HepG2 (cell line): ENCODE data around the gene TMBIM4. TPM values are rescaled to one million over a fixed set of nuclear protein-coding genes. Genes with fewer than 3 reads are reported as not detected.

Experiments used
- AFF4 ChIP-seq: sonication (generic); formaldehyde crosslinking; IDR thresholded peaks from 2 replicates; pipeline ENCODE4 v1.4.0; 2020; ENCODE audit warnings: missing genetic modification reagents
- HDAC1 ChIP-seq: sonication (generic); formaldehyde crosslinking; IDR thresholded peaks from 2 replicates; pipeline ENCODE4 v1.5.1; 2020; ENCODE audit warnings: mild to moderate bottlenecking, missing genetic modification reagents
- SMAD9 ChIP-seq: sonication (generic); formaldehyde crosslinking; IDR thresholded peaks from 2 replicates; pipeline ENCODE4 v1.5.1; 2020; ENCODE audit warnings: mild to moderate bottlenecking, missing genetic modification reagents
- ZFP36L1 ChIP-seq: sonication (generic); formaldehyde crosslinking; IDR thresholded peaks from 2 replicates; pipeline ENCODE4 v1.8.0; 2022; ENCODE audit warnings: mild to moderate bottlenecking, missing genetic modification reagents, moderate library complexity
- ZNF180 ChIP-seq: sonication (generic); formaldehyde crosslinking; IDR thresholded peaks from 2 replicates; pipeline ENCODE4 v1.4.0; 2020; ENCODE audit warnings: low read depth, missing genetic modification reagents, borderline replicate concordance
- ZNF253 ChIP-seq: sonication (generic); formaldehyde crosslinking; IDR thresholded peaks from 2 replicates; pipeline ENCODE4 v1.8.0; 2022; ENCODE audit warnings: mild to moderate bottlenecking, missing genetic modification reagents, borderline replicate concordance
- ZNF432 ChIP-seq: sonication (generic); formaldehyde crosslinking; IDR thresholded peaks from 2 replicates; pipeline ENCODE4 v1.5.0; 2020; ENCODE audit warnings: missing genetic modification reagents, mild to moderate bottlenecking, borderline replicate concordance
- ZNF446 ChIP-seq: sonication (generic); formaldehyde crosslinking; IDR thresholded peaks from 2 replicates; pipeline ENCODE4 v1.5.0; 2020; ENCODE audit warnings: mild to moderate bottlenecking, missing genetic modification reagents
- polyA plus RNA-seq, 8 experiments: library from polyadenylated mRNA; depleted of rRNA in 3 of 8; stranded (reverse) in 7 of 8; unstranded in 1 of 8; fragments of >200 nt; fragmentation: Illumina TruSeq in 4 of 8; extraction: Trizol in 4 of 8; gene quantifications; 2 replicates each; pipeline versions ENCODE4 v1.2.1 to v1.2.3, GENCODE V29; 2011 to 2016; ENCODE audit warnings: low read depth in 4 of 8, missing spikeins in 1 of 8, mixed read lengths in 1 of 8; ENCODE audit not compliant: insufficient read depth in 1 of 8
- total RNA-seq, 5 experiments: library from RNA; depleted of rRNA; stranded (reverse); fragments of >200 nt; fragmentation: Illumina TruSeq; extraction: Trizol; gene quantifications; 2 replicates each; pipeline ENCODE4 v1.2.3, GENCODE V29; 2016; ENCODE audit warnings: low read depth in 1 of 5
- TF ChIP-seq, protein P1 (sequence below): sonication (generic); formaldehyde crosslinking; IDR thresholded peaks from 2 replicates; pipeline ENCODE4 v1.5.0; 2020; ENCODE audit warnings: mild to moderate bottlenecking, missing genetic modification reagents
- TF ChIP-seq, protein P2 (sequence below): sonication (generic); formaldehyde crosslinking; IDR thresholded peaks from 2 replicates; pipeline ENCODE4 v1.4.0; 2020; ENCODE audit warnings: mild to moderate bottlenecking, missing genetic modification reagents
- TF ChIP-seq, protein P3 (sequence below): sonication (generic); formaldehyde crosslinking; IDR thresholded peaks from 2 replicates; pipeline ENCODE4 v1.4.0; 2020; ENCODE audit warnings: missing genetic modification reagents, borderline replicate concordance

TMBIM4 gene
- total and polyA plus RNA-seq, 2 of the 13 experiments (the other 11 are each of a cell fraction or from before 2014, with no cell fraction given): 60.5 to 67.7 TPM

DNA sequence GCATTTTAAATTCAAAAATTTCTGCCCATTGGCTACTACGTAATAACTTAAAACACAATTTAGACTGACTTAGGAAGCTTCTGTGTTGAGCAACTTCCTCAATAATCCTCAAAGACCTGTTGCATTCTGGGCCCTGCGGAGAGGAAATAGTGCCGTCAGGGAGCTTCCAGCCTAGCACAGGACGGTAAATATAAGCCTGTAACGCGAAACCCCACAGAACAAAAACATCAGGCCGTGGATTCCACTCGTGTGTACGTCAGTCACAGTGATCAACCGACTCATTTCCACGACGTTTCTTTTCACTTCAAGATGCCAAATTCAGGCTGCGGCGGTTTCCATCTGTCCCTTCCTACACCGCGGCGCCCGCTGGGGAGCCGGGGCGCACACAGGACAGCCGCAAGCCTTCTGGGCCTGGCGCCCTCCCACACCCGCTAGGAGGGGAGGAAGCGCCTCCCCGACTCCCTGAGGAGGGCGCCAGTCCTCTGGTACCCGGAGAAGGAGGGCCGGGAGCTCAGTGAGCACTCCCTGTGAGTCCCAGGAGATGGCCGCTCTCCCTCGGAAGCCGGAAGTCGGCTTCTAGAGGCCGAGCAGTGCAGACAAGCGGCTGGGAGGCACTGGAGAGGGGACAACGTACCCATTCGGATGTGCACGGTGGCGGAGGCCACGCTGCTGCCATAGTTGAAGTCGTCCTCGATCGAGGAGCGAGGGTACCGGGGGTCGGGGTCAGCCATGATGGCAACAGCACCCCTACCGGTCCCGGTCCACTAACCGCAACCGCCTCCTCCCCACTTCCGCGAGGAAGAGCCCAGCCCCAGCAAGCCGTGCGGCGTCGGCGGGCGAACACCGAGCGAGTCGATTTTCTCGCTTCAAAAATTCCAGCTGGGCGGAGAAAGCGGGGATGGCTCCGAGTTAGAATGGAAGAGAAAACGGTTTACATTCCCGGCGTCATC is at the start of gene TMBIM4 (continued):
- TF ChIP-seq ZNF446 (peak; percentile 52; the same call in 1 of the 2 replicates), ZNF253 (CRISPR knock-in tag) (peak; percentile 93), ZNF432 (CRISPR knock-in tag) (no peak), ZFP36L1 (CRISPR knock-in tag) (peak; percentile 92; the same call in 1 of the 2 replicates), SMAD9 (CRISPR knock-in tag) (peak; percentile 34; the same call in 1 of the 2 replicates), ZNF180 (CRISPR knock-in tag) (peak; percentile 53; the same call in 1 of the 2 replicates), AFF4 (CRISPR knock-in tag) (0 out of 2 replicates have a peak, but pooled peaks have one; percentile 41), HDAC1 (CRISPR knock-in tag) (peak; percentile 64)
- TF ChIP-seq, protein P1, sequence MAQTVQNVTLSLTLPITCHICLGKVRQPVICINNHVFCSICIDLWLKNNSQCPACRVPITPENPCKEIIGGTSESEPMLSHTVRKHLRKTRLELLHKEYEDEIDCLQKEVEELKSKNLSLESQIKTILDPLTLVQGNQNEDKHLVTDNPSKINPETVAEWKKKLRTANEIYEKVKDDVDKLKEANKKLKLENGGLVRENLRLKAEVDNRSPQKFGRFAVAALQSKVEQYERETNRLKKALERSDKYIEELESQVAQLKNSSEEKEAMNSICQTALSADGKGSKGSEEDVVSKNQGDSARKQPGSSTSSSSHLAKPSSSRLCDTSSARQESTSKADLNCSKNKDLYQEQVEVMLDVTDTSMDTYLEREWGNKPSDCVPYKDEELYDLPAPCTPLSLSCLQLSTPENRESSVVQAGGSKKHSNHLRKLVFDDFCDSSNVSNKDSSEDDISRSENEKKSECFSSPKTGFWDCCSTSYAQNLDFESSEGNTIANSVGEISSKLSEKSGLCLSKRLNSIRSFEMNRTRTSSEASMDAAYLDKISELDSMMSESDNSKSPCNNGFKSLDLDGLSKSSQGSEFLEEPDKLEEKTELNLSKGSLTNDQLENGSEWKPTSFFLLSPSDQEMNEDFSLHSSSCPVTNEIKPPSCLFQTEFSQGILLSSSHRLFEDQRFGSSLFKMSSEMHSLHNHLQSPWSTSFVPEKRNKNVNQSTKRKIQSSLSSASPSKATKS (CRISPR knock-in tag): no peak; the same call in 1 of the 2 replicates
- TF ChIP-seq, protein P2, sequence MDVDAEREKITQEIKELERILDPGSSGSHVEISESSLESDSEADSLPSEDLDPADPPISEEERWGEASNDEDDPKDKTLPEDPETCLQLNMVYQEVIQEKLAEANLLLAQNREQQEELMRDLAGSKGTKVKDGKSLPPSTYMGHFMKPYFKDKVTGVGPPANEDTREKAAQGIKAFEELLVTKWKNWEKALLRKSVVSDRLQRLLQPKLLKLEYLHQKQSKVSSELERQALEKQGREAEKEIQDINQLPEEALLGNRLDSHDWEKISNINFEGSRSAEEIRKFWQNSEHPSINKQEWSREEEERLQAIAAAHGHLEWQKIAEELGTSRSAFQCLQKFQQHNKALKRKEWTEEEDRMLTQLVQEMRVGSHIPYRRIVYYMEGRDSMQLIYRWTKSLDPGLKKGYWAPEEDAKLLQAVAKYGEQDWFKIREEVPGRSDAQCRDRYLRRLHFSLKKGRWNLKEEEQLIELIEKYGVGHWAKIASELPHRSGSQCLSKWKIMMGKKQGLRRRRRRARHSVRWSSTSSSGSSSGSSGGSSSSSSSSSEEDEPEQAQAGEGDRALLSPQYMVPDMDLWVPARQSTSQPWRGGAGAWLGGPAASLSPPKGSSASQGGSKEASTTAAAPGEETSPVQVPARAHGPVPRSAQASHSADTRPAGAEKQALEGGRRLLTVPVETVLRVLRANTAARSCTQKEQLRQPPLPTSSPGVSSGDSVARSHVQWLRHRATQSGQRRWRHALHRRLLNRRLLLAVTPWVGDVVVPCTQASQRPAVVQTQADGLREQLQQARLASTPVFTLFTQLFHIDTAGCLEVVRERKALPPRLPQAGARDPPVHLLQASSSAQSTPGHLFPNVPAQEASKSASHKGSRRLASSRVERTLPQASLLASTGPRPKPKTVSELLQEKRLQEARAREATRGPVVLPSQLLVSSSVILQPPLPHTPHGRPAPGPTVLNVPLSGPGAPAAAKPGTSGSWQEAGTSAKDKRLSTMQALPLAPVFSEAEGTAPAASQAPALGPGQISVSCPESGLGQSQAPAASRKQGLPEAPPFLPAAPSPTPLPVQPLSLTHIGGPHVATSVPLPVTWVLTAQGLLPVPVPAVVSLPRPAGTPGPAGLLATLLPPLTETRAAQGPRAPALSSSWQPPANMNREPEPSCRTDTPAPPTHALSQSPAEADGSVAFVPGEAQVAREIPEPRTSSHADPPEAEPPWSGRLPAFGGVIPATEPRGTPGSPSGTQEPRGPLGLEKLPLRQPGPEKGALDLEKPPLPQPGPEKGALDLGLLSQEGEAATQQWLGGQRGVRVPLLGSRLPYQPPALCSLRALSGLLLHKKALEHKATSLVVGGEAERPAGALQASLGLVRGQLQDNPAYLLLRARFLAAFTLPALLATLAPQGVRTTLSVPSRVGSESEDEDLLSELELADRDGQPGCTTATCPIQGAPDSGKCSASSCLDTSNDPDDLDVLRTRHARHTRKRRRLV (CRISPR knock-in tag): no peak
- TF ChIP-seq, protein P3, sequence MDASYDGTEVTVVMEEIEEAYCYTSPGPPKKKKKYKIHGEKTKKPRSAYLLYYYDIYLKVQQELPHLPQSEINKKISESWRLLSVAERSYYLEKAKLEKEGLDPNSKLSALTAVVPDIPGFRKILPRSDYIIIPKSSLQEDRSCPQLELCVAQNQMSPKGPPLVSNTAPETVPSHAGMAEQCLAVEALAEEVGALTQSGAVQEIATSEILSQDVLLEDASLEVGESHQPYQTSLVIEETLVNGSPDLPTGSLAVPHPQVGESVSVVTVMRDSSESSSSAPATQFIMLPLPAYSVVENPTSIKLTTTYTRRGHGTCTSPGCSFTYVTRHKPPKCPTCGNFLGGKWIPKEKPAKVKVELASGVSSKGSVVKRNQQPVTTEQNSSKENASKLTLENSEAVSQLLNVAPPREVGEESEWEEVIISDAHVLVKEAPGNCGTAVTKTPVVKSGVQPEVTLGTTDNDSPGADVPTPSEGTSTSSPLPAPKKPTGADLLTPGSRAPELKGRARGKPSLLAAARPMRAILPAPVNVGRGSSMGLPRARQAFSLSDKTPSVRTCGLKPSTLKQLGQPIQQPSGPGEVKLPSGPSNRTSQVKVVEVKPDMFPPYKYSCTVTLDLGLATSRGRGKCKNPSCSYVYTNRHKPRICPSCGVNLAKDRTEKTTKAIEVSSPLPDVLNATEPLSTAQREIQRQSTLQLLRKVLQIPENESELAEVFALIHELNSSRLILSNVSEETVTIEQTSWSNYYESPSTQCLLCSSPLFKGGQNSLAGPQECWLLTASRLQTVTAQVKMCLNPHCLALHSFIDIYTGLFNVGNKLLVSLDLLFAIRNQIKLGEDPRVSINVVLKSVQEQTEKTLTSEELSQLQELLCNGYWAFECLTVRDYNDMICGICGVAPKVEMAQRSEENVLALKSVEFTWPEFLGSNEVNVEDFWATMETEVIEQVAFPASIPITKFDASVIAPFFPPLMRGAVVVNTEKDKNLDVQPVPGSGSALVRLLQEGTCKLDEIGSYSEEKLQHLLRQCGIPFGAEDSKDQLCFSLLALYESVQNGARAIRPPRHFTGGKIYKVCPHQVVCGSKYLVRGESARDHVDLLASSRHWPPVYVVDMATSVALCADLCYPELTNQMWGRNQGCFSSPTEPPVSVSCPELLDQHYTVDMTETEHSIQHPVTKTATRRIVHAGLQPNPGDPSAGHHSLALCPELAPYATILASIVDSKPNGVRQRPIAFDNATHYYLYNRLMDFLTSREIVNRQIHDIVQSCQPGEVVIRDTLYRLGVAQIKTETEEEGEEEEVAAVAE: peak; percentile 47; the same call in 1 of the 2 replicates
